GM13976 (cell line): Measurements from ENCODE around the gene CAPG.

Experiments
- DNase-seq: peaks from one replicate; pipeline ENCODE4 v3.0.0; 2012; ENCODE audit warnings: low spot score
- in situ Hi-C: fragments of 300-500 bp; cut with MboI; formaldehyde crosslinking; loops from one replicate; pipeline ENCODE4 v1.12.0; 2022; ENCODE audit warnings: low sequenced_read_pairs, mixed read lengths, inconsistent platforms; ENCODE audit not compliant: unreplicated experiment
- TF ChIP-seq, protein P1 (sequence below): IDR thresholded peaks from 2 replicates; pipeline ENCODE4 v1.5.1; 2012; ENCODE audit warnings: borderline replicate concordance, mild to moderate bottlenecking; ENCODE audit not compliant: insufficient read depth; ENCODE audit errors: extremely low read depth, missing control alignments, control extremely low read depth

CAPG gene

DNA sequence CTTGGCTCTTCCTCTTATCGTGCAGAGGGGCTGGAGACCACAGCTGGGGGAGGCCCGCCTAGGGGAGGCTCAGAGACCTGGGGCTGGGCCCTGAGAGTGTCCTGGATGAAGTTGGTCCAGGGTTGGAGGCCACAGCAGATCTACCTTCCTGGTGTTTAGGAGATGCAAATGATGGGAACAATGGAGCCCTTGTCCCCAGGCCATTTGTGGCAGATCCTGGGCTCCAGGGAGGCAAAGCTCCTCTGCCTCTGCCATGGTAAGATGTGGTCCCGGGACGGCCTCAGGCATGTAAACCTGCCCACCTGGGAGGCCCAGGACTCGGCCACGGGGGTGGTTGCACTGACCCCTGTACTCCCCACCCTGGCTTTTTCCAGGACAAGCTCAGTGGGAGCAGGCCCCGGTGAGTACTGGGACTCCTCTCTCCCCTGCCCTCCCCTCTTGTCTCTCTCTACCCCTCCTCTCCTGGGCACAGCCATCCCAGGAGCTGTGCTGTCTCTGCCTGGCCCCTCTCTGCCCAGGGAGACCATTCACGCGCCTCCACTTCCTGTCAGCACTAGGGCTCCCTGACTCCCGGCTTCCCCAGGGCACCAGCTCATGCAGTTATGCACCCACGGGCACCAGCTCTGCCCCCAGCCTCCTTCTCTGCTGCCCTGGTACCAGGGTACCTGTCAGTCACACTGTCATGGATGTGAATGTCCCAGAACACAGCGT lies 19.2 kb upstream of the CAPG start:
- TF ChIP-seq, protein P1, sequence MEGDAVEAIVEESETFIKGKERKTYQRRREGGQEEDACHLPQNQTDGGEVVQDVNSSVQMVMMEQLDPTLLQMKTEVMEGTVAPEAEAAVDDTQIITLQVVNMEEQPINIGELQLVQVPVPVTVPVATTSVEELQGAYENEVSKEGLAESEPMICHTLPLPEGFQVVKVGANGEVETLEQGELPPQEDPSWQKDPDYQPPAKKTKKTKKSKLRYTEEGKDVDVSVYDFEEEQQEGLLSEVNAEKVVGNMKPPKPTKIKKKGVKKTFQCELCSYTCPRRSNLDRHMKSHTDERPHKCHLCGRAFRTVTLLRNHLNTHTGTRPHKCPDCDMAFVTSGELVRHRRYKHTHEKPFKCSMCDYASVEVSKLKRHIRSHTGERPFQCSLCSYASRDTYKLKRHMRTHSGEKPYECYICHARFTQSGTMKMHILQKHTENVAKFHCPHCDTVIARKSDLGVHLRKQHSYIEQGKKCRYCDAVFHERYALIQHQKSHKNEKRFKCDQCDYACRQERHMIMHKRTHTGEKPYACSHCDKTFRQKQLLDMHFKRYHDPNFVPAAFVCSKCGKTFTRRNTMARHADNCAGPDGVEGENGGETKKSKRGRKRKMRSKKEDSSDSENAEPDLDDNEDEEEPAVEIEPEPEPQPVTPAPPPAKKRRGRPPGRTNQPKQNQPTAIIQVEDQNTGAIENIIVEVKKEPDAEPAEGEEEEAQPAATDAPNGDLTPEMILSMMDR: no peak
- in situ Hi-C loops: no loop called here
- DNase-seq: no peak

DNA sequence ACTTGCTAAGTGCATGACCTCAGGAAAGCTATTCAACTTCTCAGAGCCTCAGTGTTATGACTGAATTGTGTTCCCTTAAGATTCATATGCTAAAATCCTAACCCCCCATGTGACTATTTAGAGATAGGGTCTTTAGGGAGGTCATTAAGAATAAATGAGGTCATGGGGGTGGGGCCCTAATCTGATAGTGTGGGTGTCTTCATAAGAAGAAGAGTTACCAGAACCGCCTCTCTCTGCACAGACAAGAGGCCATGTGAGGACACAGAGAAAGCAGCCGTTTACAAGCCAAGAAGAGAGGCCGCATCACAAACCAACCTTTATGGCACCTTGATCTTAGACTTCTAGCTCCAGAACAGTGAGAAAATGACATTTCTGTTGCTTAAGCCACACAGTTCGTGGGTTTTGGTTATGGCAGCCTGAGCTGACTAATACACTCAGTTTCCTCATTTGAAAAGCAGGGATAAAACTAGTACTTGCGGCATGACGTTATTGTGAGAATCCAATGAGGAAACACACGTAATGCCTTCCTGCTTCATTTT lies 18.2 kb upstream of the CAPG start:
- TF ChIP-seq, protein P1: no peak
- in situ Hi-C loops: no loop called here
- DNase-seq: no peak

DNA sequence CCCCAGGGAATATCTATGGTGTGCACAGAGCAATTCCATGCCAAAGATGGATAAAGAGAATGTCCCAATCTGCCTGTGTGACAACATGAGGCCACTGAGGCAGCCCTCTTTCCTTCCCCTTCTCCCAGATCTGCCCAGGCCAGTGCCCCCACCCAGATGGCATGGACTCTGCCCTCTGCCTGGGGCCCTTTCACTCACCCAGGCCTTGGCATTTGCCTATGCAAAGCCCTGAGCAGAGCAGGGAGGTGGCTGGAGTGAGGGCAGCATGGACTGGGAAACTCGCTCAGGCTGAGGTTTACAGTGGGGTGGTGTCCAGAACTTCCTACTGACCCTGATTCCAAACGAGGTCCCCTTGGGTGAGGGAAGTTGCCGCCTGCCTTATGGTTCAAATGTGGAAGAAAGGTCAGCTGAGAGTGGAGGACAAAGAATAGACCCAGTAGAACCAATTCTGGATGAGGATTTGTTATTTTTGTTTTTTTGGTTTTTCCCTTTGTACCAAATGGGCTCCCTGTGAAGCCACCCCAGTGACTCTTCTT lies 17.2 kb upstream of the CAPG start:
- no peak for DNase-seq
- TF ChIP-seq, protein P1: no peak
- in situ Hi-C loops: no loop called here

DNA sequence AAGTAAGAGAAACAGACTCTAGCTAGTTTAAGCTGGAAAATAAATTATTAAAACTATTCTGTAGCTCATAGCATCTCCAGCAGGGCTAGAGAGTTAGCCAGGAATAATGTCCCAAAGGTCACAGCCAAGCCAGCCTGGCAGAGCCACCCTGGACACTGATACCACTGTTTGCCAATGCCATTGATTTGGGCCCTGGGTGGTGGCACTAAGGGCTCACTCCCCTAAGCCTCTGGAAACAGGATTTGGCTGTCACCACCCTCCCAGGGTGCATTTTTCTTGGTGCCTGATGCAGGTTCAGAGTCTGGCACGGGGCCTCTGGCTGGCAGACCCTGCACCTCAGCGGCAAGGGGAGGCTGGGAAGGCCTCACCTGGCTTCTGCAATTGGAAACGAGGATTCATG lies 15.4 kb upstream of the CAPG start:
- in situ Hi-C loops: no loop called here
- TF ChIP-seq, protein P1: no peak
- no peak for DNase-seq

DNA sequence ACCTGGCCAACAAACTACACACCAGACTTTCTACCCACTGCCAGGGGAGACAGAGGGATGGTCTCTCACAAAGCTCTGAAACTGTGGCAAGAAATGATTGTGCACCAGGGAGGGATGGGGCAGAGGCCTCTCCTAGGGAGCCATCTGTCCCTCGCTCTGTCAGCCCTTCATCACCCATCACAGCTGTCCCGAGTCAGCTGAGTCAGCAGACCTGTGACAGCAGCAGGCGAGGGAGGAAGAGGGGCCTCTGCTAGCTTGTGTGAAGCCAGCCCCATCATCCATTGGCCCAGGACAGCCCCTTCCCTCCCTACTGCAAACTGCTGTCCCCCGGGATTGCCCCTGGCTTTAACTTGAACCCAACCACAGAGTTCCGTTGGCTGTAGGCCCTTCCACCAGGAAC lies 13.4 kb upstream of the CAPG start:
- TF ChIP-seq, protein P1: no peak
- in situ Hi-C loops: loop anchor here (5.0 kb wide), 1 partner anchor 134 kb away; no protein-coding TSS in a partner anchor

DNA sequence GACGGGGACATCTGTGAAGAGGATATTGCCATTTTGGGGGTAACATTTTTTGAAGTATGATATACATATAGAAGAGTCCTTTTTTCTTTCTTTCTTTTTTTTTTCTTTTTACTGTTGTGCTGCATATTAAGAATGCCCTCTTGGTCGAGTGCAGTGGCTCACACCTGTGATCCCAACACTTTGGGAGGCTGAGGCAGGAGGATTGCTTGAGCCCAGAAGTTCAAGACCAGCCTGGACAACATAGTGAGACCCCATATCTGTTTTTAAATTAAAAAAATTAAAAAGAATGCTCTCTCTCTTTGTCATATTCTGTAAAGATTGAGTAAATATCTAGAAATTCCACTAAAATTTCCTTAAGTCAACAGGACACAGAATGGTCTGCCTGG lies 11.9 kb upstream of the CAPG start:
- no peak for DNase-seq
- TF ChIP-seq, protein P1: no peak
- in situ Hi-C loops: loop anchor here (5.0 kb wide), 1 partner anchor 135 kb away; no protein-coding TSS in a partner anchor

More for the DNA sequence above, 13.4 kb upstream of the CAPG start:
- no peak for DNase-seq
